Calu3 (cell line): ENCODE data around the gene TMC1. TPM values are rescaled to one million over a fixed set of nuclear protein-coding genes. Genes with fewer than 3 reads are reported as not detected.
"Not testable (repeated sequence)": the region's sequence is repeated elsewhere in the genome, so short reads cannot be mapped to it uniquely, and the experiment has no call there.

Experiments used
- BruUV-seq: library from RNA; stranded (reverse); fragments of 400-500 nt; replicated peaks from 2 replicates; lab custom pipeline; 2021; lab: Mats Ljungman, UMichigan
- CTCF ChIA-PET: fragments of 300-600 bp; sonication (Branson Sonifier 250); formaldehyde crosslinking; loops from one replicate; lab custom pipeline; 2022; ENCODE audit warnings: antibody characterized with exemption; lab: Charles Lee
- DNase-seq: peaks from one replicate; pipeline ENCODE4 v3.0.0; 2022
- H3K27ac Mint-ChIP-seq: one replicate; pipeline ENCODE4 v1.8.0; 2022; ENCODE audit warnings: mixed read lengths; ENCODE audit not compliant: unreplicated experiment
- H3K27me3 Mint-ChIP-seq: one replicate; pipeline ENCODE4 v1.8.0; 2022; ENCODE audit warnings: mixed read lengths; ENCODE audit not compliant: unreplicated experiment
- H3K36me3 Mint-ChIP-seq: one replicate; pipeline ENCODE4 v1.8.0; 2022; ENCODE audit warnings: mild to moderate bottlenecking, moderate library complexity, mixed read lengths; ENCODE audit not compliant: insufficient read depth, unreplicated experiment
- H3K4me1 Mint-ChIP-seq: one replicate; pipeline ENCODE4 v1.8.0; 2022; ENCODE audit warnings: mild to moderate bottlenecking, low read depth, mixed read lengths; ENCODE audit not compliant: unreplicated experiment
- H3K4me3 Mint-ChIP-seq: one replicate; pipeline ENCODE4 v1.8.0; 2022; ENCODE audit warnings: mild to moderate bottlenecking, low read depth, moderate library complexity, mixed read lengths; ENCODE audit not compliant: unreplicated experiment
- H3K9me3 Mint-ChIP-seq: one replicate; pipeline ENCODE4 v1.8.0; 2022; ENCODE audit warnings: low read depth, mixed read lengths; ENCODE audit not compliant: unreplicated experiment
- intact Hi-C: fragments of 100-400 bp; cut with micrococcal nuclease; formaldehyde crosslinking; loops from one replicate; pipeline ENCODE4 v1.10.0; 2022; ENCODE audit not compliant: unreplicated experiment
- total RNA-seq: library from RNA; stranded (reverse); gene quantifications from 2 replicates; pipeline ENCODE4 v1.2.3, GENCODE V29; 2022
- TF ChIP-seq, protein P1 (sequence below): fragments of 200-600 bp; IDR thresholded peaks from one replicate; pipeline ENCODE4 v1.8.0; 2022; ENCODE audit warnings: antibody characterized with exemption; ENCODE audit not compliant: unreplicated experiment

TMC1 gene
- total RNA-seq, 1 experiment from 2014 or later: not detected

DNA sequence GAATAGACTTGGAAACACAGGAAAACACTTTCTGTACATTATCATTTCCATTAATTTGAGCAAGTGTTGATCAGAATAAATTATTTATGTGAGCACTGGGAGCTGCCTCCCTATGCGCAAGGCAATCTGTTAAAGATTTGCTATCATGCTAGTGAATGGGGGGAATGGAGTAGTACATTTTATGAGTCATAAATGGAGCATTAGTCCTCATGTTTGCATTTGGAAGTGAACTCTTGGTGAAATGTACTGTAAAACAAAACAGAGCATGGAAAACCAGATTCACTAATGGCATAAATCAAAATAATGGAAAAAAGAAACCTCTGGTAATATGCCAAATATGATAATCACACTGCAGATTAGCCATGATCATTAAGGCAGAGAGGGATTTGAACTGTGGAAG, 40.5 kb upstream of the TMC1 start:
- no TSS peak for BruUV-seq
- CTCF ChIA-PET: no interaction called here
- H3K36me3 Mint-ChIP-seq: peaks cover 5% of the 10 kb centered on the region
- TF ChIP-seq, protein P1, sequence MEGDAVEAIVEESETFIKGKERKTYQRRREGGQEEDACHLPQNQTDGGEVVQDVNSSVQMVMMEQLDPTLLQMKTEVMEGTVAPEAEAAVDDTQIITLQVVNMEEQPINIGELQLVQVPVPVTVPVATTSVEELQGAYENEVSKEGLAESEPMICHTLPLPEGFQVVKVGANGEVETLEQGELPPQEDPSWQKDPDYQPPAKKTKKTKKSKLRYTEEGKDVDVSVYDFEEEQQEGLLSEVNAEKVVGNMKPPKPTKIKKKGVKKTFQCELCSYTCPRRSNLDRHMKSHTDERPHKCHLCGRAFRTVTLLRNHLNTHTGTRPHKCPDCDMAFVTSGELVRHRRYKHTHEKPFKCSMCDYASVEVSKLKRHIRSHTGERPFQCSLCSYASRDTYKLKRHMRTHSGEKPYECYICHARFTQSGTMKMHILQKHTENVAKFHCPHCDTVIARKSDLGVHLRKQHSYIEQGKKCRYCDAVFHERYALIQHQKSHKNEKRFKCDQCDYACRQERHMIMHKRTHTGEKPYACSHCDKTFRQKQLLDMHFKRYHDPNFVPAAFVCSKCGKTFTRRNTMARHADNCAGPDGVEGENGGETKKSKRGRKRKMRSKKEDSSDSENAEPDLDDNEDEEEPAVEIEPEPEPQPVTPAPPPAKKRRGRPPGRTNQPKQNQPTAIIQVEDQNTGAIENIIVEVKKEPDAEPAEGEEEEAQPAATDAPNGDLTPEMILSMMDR: no peak
- no peak for DNase-seq
- no peak overlapping the region for H3K4me3 Mint-ChIP-seq
- intact Hi-C loops: no loop called here
- peaks cover 25% of the 10 kb centered on the region for H3K4me1 Mint-ChIP-seq
- no peak overlapping the region for H3K27ac Mint-ChIP-seq
- no peaks in the 10 kb centered on the region for H3K9me3 Mint-ChIP-seq
- H3K27me3 Mint-ChIP-seq: no peaks in the 10 kb centered on the region

DNA sequence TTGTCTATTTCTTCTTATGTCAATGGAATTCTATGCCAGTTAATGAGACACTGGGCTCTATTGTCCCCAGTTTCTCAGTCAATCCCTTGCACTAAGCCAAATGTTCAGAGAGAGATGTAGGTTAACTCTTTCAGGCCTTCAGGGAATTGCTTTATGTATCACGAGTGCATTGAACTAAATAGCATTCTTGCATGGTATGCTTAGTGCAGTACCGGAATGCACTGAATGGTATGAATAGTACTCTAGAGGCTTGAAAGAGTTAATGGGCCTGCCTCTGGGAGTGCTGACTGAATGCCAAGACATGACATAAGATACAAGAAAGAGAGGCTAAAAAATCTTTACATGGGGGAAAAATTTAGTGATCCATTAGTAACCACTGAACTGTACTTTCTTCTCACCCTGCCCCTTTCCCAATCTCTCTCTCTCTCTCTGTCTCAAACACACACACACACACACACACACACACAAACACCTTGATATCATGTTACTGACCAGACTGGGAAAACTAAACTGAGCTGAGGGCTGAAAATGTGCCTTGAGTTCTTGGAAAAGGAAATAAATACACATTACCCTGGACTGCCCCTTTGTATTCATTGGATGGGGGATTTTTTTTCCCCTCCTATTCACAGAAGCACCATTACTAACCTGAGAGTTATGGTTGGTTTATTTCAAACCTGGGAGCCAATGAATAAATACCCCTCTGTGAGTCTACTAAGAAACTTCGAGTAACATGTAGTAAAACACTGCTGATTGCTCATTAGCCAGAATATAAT, 35.4 kb upstream of the TMC1 start:
- peak; percentile 29 for DNase-seq
- TF ChIP-seq, protein P1: no peak
- no peaks in the 10 kb centered on the region for H3K9me3 Mint-ChIP-seq
- no peaks in the 10 kb centered on the region for H3K27me3 Mint-ChIP-seq
- CTCF ChIA-PET: no interaction called here
- no peaks in the 10 kb centered on the region for H3K36me3 Mint-ChIP-seq
- H3K4me1 Mint-ChIP-seq: peaks cover 16% of the 10 kb centered on the region
- H3K27ac Mint-ChIP-seq: no peak overlapping the region
- no peak overlapping the region for H3K4me3 Mint-ChIP-seq
- no TSS peak for BruUV-seq
- intact Hi-C loops: no loop called here

DNA sequence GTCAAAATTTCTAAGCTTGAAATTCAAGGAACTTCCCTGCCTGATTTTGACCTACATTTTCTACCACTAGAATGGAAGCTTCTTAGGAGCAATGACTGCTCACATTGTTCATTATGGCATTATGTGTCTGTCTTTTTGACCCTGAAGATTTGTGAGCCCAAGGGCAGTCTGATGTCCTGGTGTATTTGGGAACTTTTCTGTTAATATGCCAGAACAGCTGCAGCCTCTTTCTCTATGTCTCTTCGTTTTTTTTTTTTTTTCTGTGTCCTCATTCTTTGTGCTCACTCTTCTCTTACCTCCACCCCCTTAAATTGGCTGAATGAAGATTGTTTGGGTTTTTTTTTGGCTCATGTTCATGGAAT, 34.8 kb upstream of the TMC1 start:
- Mint-ChIP-seq H3K4me1 (peaks cover 16% of the 10 kb centered on the region), H3K36me3 (no peaks in the 10 kb centered on the region), H3K9me3 (no peaks in the 10 kb centered on the region), H3K4me3 (no peak overlapping the region), H3K27ac (no peak overlapping the region), H3K27me3 (no peaks in the 10 kb centered on the region)
- intact Hi-C loops: no loop called here
- CTCF ChIA-PET: no interaction called here
- TF ChIP-seq, protein P1: no peak
- BruUV-seq: no TSS peak
- DNase-seq: no peak

- H3K9me3 Mint-ChIP-seq, H3K27me3 Mint-ChIP-seq, H3K36me3 Mint-ChIP-seq, BruUV-seq, H3K27ac Mint-ChIP-seq, H3K4me3 Mint-ChIP-seq, CTCF ChIA-PET, intact Hi-C loops, DNase-seq: not testable (repeated sequence)
- H3K4me1 Mint-ChIP-seq: peaks cover 16% of the 10 kb centered on the region
Measured at GRCh38 chr9:72487665-72488064, 33.7 kb upstream of the TMC1 start.

- no peaks in the 10 kb centered on the region for H3K27me3 Mint-ChIP-seq
- CTCF ChIA-PET: interaction anchor here (0.7 kb wide), 1 partner anchor 560 kb away, joined by 6 read pairs; no protein-coding TSS in a partner anchor
- no peaks in the 10 kb centered on the region for H3K9me3 Mint-ChIP-seq
- intact Hi-C loops: no loop called here
- no peak for DNase-seq
- BruUV-seq: no TSS peak
- H3K27ac Mint-ChIP-seq: no peak overlapping the region
- H3K4me1 Mint-ChIP-seq: peaks cover 3% of the 10 kb centered on the region
- H3K36me3 Mint-ChIP-seq: no peaks in the 10 kb centered on the region
- no peak overlapping the region for H3K4me3 Mint-ChIP-seq
- TF ChIP-seq, protein P1: no peak
Measured at GRCh38 chr9:72489986-72490385, 31.4 kb upstream of the TMC1 start.
